ENCODE data around the gene DIAPH2.

The DIAPH2 gene

GRCh38 chrX:97200454-97200853 lies 515.8 kb downstream of the DIAPH2 start:
- DNase-seq = no peak

GRCh38 chrX:97210501-97210900 lies 525.9 kb downstream of the DIAPH2 start:
- DNase-seq = no peak

- no peak for DNase-seq
Observed at GRCh38 chrX:97211070-97211469, 526.4 kb downstream of the DIAPH2 start.

GRCh38 chrX:97215186-97215585 lies 530.5 kb downstream of the DIAPH2 start:
- DNase-seq = no peak

GRCh38 chrX:97224148-97224547 lies 539.5 kb downstream of the DIAPH2 start:
- no peak for DNase-seq

GRCh38 chrX:97229318-97229717 lies 544.7 kb downstream of the DIAPH2 start:
- no peak for DNase-seq

- DNase-seq = no peak
Observed at GRCh38 chrX:97230948-97231347, 546.3 kb downstream of the DIAPH2 start.

GRCh38 chrX:97234471-97235081 lies 549.9 kb downstream of the DIAPH2 start:
- DNase-seq = no peak

GRCh38 chrX:97238632-97239031 lies 554.0 kb downstream of the DIAPH2 start:
- no peak for DNase-seq

GRCh38 chrX:97252111-97252510 lies 567.5 kb downstream of the DIAPH2 start:
- DNase-seq = no peak

- no peak for DNase-seq
Observed at GRCh38 chrX:97260679-97261078, 576.0 kb downstream of the DIAPH2 start.

- no peak for DNase-seq
Observed at GRCh38 chrX:97266406-97267121, 581.9 kb downstream of the DIAPH2 start.

- peak; percentile 20 to 54 for DNase-seq
Observed at GRCh38 chrX:97267396-97268181, 582.9 kb downstream of the DIAPH2 start.

- DNase-seq = no peak
Observed at GRCh38 chrX:97268182-97268680, 583.6 kb downstream of the DIAPH2 start.

- DNase-seq = no peak
Observed at GRCh38 chrX:97284531-97284930, 599.9 kb downstream of the DIAPH2 start.

- DNase-seq = no peak
Observed at GRCh38 chrX:97290199-97290598, 605.6 kb downstream of the DIAPH2 start.

GRCh38 chrX:97294041-97294440 lies 609.4 kb downstream of the DIAPH2 start:
- DNase-seq = no peak

- no peak for DNase-seq
Observed at GRCh38 chrX:97295954-97296353, 611.3 kb downstream of the DIAPH2 start.

GRCh38 chrX:97306771-97307470 lies 622.3 kb downstream of the DIAPH2 start:
- DNase-seq = no peak

GRCh38 chrX:97308171-97308570 lies 623.5 kb downstream of the DIAPH2 start:
- no peak for DNase-seq

- DNase-seq = no peak
Observed at GRCh38 chrX:97309487-97310116, 625.0 kb downstream of the DIAPH2 start.

- DNase-seq = no peak
Observed at GRCh38 chrX:97310373-97310772, 625.7 kb downstream of the DIAPH2 start.

All from NCI-H446 (cell line).